Uterus (tissue), 4 donors: ENCODE measurements around the gene EPB41L4A. TPM values are rescaled to one million over a fixed set of nuclear protein-coding genes. Genes with fewer than 3 reads are reported as not detected.
"Not testable (repeated sequence)": the region's sequence is repeated elsewhere in the genome, so short reads cannot be mapped to it uniquely, and the experiment has no call there.

Source experiments
- DNase-seq, 2 donors: peaks; one replicate each; pipeline ENCODE4 v3.0.0-alpha.2; 2019 to 2020
- H3K27ac ChIP-seq, 2 donors: fragments of 200-600 bp; sonication (generic); 1 replicate in 1 of 2; 2 replicates in 1 of 2; pipeline ENCODE4 v1.5.1; 2016 to 2018
- H3K27me3 ChIP-seq, 2 donors: fragments of 200-600 bp; sonication (generic); one replicate each; pipeline ENCODE4 v1.5.1; 2018 to 2019; ENCODE audit warnings: control low read depth in 1 of 2
- H3K36me3 ChIP-seq, 2 donors: fragments of 200-600 bp; sonication (generic); one replicate each; pipeline ENCODE4 v1.5.1; 2019; ENCODE audit warnings: control low read depth in 1 of 2
- H3K4me1 ChIP-seq, 2 donors: fragments of 200-600 bp; sonication (generic); one replicate each; pipeline ENCODE4 v1.5.1; 2018 to 2019; ENCODE audit warnings: control low read depth in 1 of 2
- H3K4me3 ChIP-seq, 2 donors: fragments of 200-600 bp; sonication (generic); 1 replicate in 1 of 2; 2 replicates in 1 of 2; pipeline ENCODE4 v1.5.1; 2018 to 2019; ENCODE audit warnings: mild to moderate bottlenecking in 1 of 2
- H3K9me3 ChIP-seq, 2 donors: fragments of 200-600 bp; sonication (generic); one replicate each; pipeline ENCODE4 v1.5.1; 2019; ENCODE audit warnings: control low read depth in 1 of 2
- POLR2A ChIP-seq, 2 donors: fragments of 450-650 bp; IDR thresholded peaks; one replicate each; pipeline ENCODE4 v1.6.1; 2016; ENCODE audit warnings: antibody characterized with exemption in 2 of 2, mild to moderate bottlenecking in 1 of 2, moderate library complexity in 1 of 2
- intact Hi-C: fragments of 100-400 bp; cut with DNase I; formaldehyde crosslinking; loops from one replicate; pipeline ENCODE4 v1.15.1; 2023; ENCODE audit warnings: low total_unique reads
- total RNA-seq, 4 donors: library from RNA; depleted of rRNA in 3 of 4; stranded (reverse); fragments of >200 nt in 3 of 4; gene quantifications; one replicate each; pipeline versions ENCODE4 v1.1.0 to v1.2.4, GENCODE V29; 2014 to 2023
- TF ChIP-seq, protein P1 (sequence below), 4 experiments: fragments of 200-600 bp in 2 of 4; fragments of 450-650 bp in 2 of 4; sonication (generic) in 2 of 4; IDR thresholded peaks; one replicate each; pipeline ENCODE4 v1.5.1; 2016 to 2019; ENCODE audit warnings: antibody characterized with exemption in 4 of 4, mild to moderate bottlenecking in 2 of 4, moderate library complexity in 1 of 4
- donor health status: DM: yes; HTN: yes; CAD: no.

EPB41L4A gene
- total RNA-seq, 4 donors from 2014 or later: 6.4 to 47.1 (median 15.1) TPM

DNA sequence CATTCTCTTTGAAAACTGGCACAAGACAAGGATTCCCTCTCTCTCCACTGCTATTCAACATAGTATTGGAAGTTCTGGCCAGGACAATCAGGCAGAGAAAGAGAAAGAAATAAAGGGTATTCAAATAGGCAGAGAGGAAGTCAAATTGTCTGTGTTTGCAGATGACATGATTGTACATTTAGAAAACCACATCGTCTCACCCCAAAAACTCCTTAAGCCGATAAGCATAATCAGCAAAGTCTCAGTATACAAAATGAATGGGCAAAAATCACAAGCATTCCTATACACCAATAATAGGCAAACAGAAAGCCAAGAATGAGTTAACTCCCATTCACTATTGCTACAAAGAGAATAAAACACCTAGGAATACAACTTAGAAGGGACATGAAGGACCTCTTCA is 21.0 kb upstream of the EPB41L4A start:
- no peaks in the 10 kb centered on the region for H3K27me3 ChIP-seq
- no peak for TF ChIP-seq POLR2A (IDR thresholded peaks at IDR 0.05)
- TF ChIP-seq, protein P1, sequence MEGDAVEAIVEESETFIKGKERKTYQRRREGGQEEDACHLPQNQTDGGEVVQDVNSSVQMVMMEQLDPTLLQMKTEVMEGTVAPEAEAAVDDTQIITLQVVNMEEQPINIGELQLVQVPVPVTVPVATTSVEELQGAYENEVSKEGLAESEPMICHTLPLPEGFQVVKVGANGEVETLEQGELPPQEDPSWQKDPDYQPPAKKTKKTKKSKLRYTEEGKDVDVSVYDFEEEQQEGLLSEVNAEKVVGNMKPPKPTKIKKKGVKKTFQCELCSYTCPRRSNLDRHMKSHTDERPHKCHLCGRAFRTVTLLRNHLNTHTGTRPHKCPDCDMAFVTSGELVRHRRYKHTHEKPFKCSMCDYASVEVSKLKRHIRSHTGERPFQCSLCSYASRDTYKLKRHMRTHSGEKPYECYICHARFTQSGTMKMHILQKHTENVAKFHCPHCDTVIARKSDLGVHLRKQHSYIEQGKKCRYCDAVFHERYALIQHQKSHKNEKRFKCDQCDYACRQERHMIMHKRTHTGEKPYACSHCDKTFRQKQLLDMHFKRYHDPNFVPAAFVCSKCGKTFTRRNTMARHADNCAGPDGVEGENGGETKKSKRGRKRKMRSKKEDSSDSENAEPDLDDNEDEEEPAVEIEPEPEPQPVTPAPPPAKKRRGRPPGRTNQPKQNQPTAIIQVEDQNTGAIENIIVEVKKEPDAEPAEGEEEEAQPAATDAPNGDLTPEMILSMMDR (IDR thresholded peaks at IDR 0.05): no peak
- H3K36me3 ChIP-seq: no peaks in the 10 kb centered on the region
- no peaks in the 10 kb centered on the region for H3K9me3 ChIP-seq
- H3K4me1 ChIP-seq: no peaks in the 10 kb centered on the region
- intact Hi-C loops: no loop called here
- no peak overlapping the region for H3K27ac ChIP-seq
- no peak for DNase-seq
- H3K4me3 ChIP-seq: no peak overlapping the region

DNA sequence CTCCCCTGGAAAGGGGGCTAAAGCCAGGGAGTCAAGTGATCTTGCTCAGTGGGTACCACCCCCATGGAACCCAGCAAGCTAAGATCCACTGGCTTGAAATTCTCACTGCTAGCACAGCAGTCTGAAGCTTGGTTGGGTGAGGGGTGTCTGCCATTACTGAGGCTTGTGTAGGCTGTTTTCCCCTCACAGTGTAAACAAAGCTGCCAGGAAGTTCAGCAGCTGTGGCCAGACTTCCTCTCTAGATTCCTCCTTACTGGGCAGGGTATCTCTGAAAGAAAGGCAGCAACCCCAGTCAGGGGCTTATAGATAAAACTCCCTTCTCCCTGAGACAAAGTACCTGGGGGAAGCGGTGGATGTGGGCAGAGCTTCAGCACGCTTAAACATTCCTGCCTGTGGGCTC is 17.1 kb upstream of the EPB41L4A start:
- H3K27me3 ChIP-seq: no peaks in the 10 kb centered on the region
- no peaks in the 10 kb centered on the region for H3K4me1 ChIP-seq
- H3K9me3 ChIP-seq: no peaks in the 10 kb centered on the region
- no peak for DNase-seq
- H3K27ac ChIP-seq: no peak overlapping the region
- TF ChIP-seq, protein P1 (IDR thresholded peaks at IDR 0.05): no peak
- no peak for TF ChIP-seq POLR2A (IDR thresholded peaks at IDR 0.05)
- H3K36me3 ChIP-seq: no peaks in the 10 kb centered on the region
- intact Hi-C loops: no loop called here
- no peak overlapping the region for H3K4me3 ChIP-seq

DNA sequence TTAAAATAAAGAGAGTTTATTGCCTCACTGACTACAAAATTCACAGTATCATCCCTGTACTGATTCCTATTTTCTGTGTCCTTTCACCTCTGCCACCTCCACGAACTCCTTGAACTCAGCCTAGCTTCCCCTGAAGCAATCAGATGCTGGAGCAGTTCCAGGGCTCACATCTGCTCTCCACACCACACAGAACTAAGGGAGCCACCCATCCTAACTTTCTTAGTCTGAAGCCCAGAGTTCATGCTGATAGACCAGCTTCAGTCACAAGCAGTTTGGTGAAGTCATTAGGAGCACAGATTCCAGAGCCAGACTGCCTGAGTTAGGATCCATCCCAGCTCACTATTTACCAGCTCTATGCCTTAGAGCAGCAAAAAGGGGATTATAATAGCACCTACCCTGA is 15.6 kb upstream of the EPB41L4A start:
- H3K27ac ChIP-seq: no peak overlapping the region
- no peaks in the 10 kb centered on the region for H3K9me3 ChIP-seq
- intact Hi-C loops: no loop called here

DNA sequence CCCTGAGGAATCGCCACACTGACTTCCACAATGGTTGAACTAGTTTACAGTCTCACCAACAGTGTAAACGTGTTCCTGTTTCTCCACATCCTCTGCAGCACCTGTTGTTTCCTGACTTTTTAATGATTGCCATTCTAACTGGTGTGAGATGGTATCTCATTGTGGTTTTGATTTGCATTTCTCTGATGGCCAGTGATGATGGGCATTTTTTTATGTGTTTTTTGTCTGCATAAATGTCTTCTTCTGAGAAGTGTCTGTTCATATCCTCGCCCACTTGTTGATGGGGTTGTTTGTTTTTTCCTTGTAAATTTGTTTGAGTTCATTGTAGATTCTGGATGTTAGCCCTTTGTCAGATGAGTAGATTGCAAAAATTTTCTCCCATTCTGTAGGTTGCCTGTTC is 7.1 kb upstream of the EPB41L4A start:
- not testable (repeated sequence) for H3K27me3 ChIP-seq, H3K36me3 ChIP-seq, H3K4me3 ChIP-seq, H3K9me3 ChIP-seq, H3K4me1 ChIP-seq, DNase-seq, H3K27ac ChIP-seq
- intact Hi-C loops: loop anchor here (10.0 kb wide), 1 partner anchor 251 kb away; no protein-coding TSS in a partner anchor

More for the DNA sequence above, 15.6 kb upstream of the EPB41L4A start:
- H3K27me3 ChIP-seq: no peaks in the 10 kb centered on the region
- H3K36me3 ChIP-seq: no peaks in the 10 kb centered on the region
- H3K4me1 ChIP-seq: no peaks in the 10 kb centered on the region
- H3K4me3 ChIP-seq: no peak overlapping the region
- DNase-seq: no peak
- TF ChIP-seq, protein P1 (IDR thresholded peaks at IDR 0.05): no peak
- no peak for TF ChIP-seq POLR2A (IDR thresholded peaks at IDR 0.05)

GRCh38 chr5:112419986-112420864 is 1.1 kb upstream of the EPB41L4A start:
- Histone ChIP-seq H3K27me3 (no peaks in the 10 kb centered on the region), H3K36me3 (no peaks in the 10 kb centered on the region), H3K27ac (peak overlapping the region; percentile 58 to 72), H3K4me1 (no peaks in the 10 kb centered on the region), H3K4me3 (peak overlapping the region; percentile 57 to 75), H3K9me3 (no peaks in the 10 kb centered on the region)
- TF ChIP-seq, protein P1 (IDR thresholded peaks at IDR 0.05): peak; percentile 68 to 93 (median 86)
- peak in 1 of 2 donors; percentile 20 for TF ChIP-seq POLR2A (IDR thresholded peaks at IDR 0.05)
- DNase-seq: peak; percentile 68 to 76
- intact Hi-C loops: loop anchor here (10.0 kb wide), 1 partner anchor 245 kb away; no protein-coding TSS in a partner anchor
